GM10266 (cell line): ENCODE results near the gene HLF.

Experiments used
- DNase-seq: peaks from one replicate; pipeline ENCODE4 v3.0.0; 2012; ENCODE audit errors: extremely low spot score
- CTCF ChIP-seq: IDR thresholded peaks from 2 replicates; pipeline ENCODE4 v1.5.1; 2012; ENCODE audit warnings: mild to moderate bottlenecking, low read depth; ENCODE audit not compliant: control insufficient read depth, insufficient read depth; ENCODE audit errors: missing control alignments

Gene HLF

GRCh38 chr17:55368706-55369105 is 103.9 kb downstream of the HLF start:
- no peak for DNase-seq
- TF ChIP-seq CTCF = no peak
